ENCODE results near the gene SPINT2. TPM values are rescaled to one million over a fixed set of nuclear protein-coding genes. Genes with fewer than 3 reads are reported as not detected.

The SPINT2 gene
- total and polyA plus RNA-seq, 7 experiments from 2014 or later = 35.5 to 139 (median 40.9) TPM

- no peak for ATAC-seq
- CTCF ChIA-PET = no interaction called here
Measured at GRCh38 chr19:38329651-38330050, 65.3 kb downstream of the SPINT2 start.

GRCh38 chr19:38331728-38332127, 67.4 kb downstream of the SPINT2 start:
- POLR2A ChIA-PET = interaction anchor here (1.0 kb wide), 1 partner anchor 429 kb away, joined by 3 read pairs; no protein-coding TSS in a partner anchor

More at GRCh38 chr19:38329651-38330050, 65.3 kb downstream of the SPINT2 start:
- Mint-ChIP-seq H3K36me3 (peaks cover 10 to 27% (median 18%) of the 10 kb centered on the region in 5 donors), H3K9me3 (no peaks in the 10 kb centered on the region), H3K4me1 (peaks cover 0 to 6% (median 0%) of the 10 kb centered on the region in 7 donors), H3K27ac (peak overlapping the region in 1 of 9 donors; percentile 41), H3K27me3 (no peaks in the 10 kb centered on the region), H3K4me3 (no peak overlapping the region)
- no peak overlapping the region for H3K4me3 ChIP-seq (ENCODE audit: low read length)
- POLR2A ChIA-PET = no interaction called here
- H3K4me1 ChIP-seq (ENCODE audit: control insufficient read depth in 2 of 2, insufficient read depth in 2 of 2, low read length in 2 of 2) = no peaks in the 10 kb centered on the region
- peaks cover 4 to 34% (median 4%) of the 10 kb centered on the region in 3 experiments for H3K36me3 ChIP-seq (ENCODE audit: control insufficient read depth in 2 of 3, insufficient read depth in 3 of 3, low read length in 3 of 3)
- H3K27ac ChIP-seq (ENCODE audit: low read depth, low read length) = no peak overlapping the region
- no peaks in the 10 kb centered on the region for H3K9me3 ChIP-seq (ENCODE audit: control insufficient read depth in 2 of 3, low read length in 3 of 3)
- H3K27me3 ChIP-seq (ENCODE audit: control insufficient read depth in 2 of 2, insufficient read depth in 2 of 2, low read length in 2 of 2) = no peaks in the 10 kb centered on the region
- no peak for DNase-seq
- intact Hi-C loops (cut with micrococcal nuclease) = loop anchor here in 1 of 2 donors (10.0 kb wide), 1 partner anchor 1475 kb away; the partner anchor contains the start of gene ZNF345

GRCh38 chr19:38333245-38333644, 68.9 kb downstream of the SPINT2 start:
- ChIA-PET CTCF (interaction anchor here (3.0 kb wide), 1 partner anchor 89 kb away, joined by 15 read pairs; no protein-coding TSS in a partner anchor), POLR2A (no interaction called here)
- no peaks in the 10 kb centered on the region for H3K27me3 ChIP-seq (ENCODE audit: control insufficient read depth in 2 of 2, insufficient read depth in 2 of 2, low read length in 2 of 2)
- H3K9me3 ChIP-seq (ENCODE audit: control insufficient read depth in 2 of 3, low read length in 3 of 3) = no peaks in the 10 kb centered on the region
- Mint-ChIP-seq H3K27me3 (no peaks in the 10 kb centered on the region), H3K36me3 (peaks cover 0 to 11% (median 5%) of the 10 kb centered on the region in 5 donors), H3K4me1 (peaks cover 6 to 17% (median 9%) of the 10 kb centered on the region in 7 donors), H3K9me3 (no peaks in the 10 kb centered on the region), H3K4me3 (no peak overlapping the region), H3K27ac (no peak overlapping the region)
- ATAC-seq = no peak
- intact Hi-C loops (cut with micrococcal nuclease) = loop anchor here in 1 of 2 donors (10.0 kb wide), 1 partner anchor 1478 kb away; the partner anchor contains the start of gene ZNF345
- H3K36me3 ChIP-seq (ENCODE audit: control insufficient read depth in 2 of 3, insufficient read depth in 3 of 3, low read length in 3 of 3) = peaks cover 0 to 4% (median 0%) of the 10 kb centered on the region in 3 experiments
- H3K27ac ChIP-seq (ENCODE audit: low read depth, low read length) = no peak overlapping the region
- no peak for DNase-seq
- no peak overlapping the region for H3K4me3 ChIP-seq (ENCODE audit: low read length)
- peaks cover 3 to 5% of the 10 kb centered on the region in 2 donors for H3K4me1 ChIP-seq (ENCODE audit: control insufficient read depth in 2 of 2, insufficient read depth in 2 of 2, low read length in 2 of 2)

More at GRCh38 chr19:38331728-38332127, 67.4 kb downstream of the SPINT2 start:
- no peak overlapping the region for H3K4me3 ChIP-seq (ENCODE audit: low read length)
- Mint-ChIP-seq H3K27ac (no peak overlapping the region), H3K9me3 (no peaks in the 10 kb centered on the region), H3K4me3 (no peak overlapping the region), H3K27me3 (no peaks in the 10 kb centered on the region), H3K36me3 (peaks cover 5 to 17% (median 13%) of the 10 kb centered on the region in 5 donors), H3K4me1 (peaks cover 2 to 10% (median 6%) of the 10 kb centered on the region in 7 donors)
- CTCF ChIA-PET = interaction anchor here (0.6 to 3.0 kb wide), 2 partner anchors 71 to 87 kb away, joined by 3 to 15 read pairs; no protein-coding TSS in a partner anchor
- intact Hi-C loops (cut with micrococcal nuclease) = loop anchor here in 1 of 2 donors (10.0 kb wide), 1 partner anchor 1477 kb away; the partner anchor contains the start of gene ZNF345
- H3K27ac ChIP-seq (ENCODE audit: low read depth, low read length) = no peak overlapping the region
- no peaks in the 10 kb centered on the region for H3K9me3 ChIP-seq (ENCODE audit: control insufficient read depth in 2 of 3, low read length in 3 of 3)
- H3K4me1 ChIP-seq (ENCODE audit: control insufficient read depth in 2 of 2, insufficient read depth in 2 of 2, low read length in 2 of 2) = no peaks in the 10 kb centered on the region
- ATAC-seq = no peak
- no peak for DNase-seq
- H3K27me3 ChIP-seq (ENCODE audit: control insufficient read depth in 2 of 2, insufficient read depth in 2 of 2, low read length in 2 of 2) = no peaks in the 10 kb centered on the region
- H3K36me3 ChIP-seq (ENCODE audit: control insufficient read depth in 2 of 3, insufficient read depth in 3 of 3, low read length in 3 of 3) = peaks cover 4 to 19% (median 4%) of the 10 kb centered on the region in 3 experiments

GRCh38 chr19:38335949-38336637, 71.7 kb downstream of the SPINT2 start:
- H3K4me3 ChIP-seq (ENCODE audit: low read length) = peak overlapping the region; percentile 92
- H3K4me1 ChIP-seq (ENCODE audit: control insufficient read depth in 2 of 2, insufficient read depth in 2 of 2, low read length in 2 of 2) = peaks cover 3 to 5% of the 10 kb centered on the region in 2 donors
- no peaks in the 10 kb centered on the region for H3K36me3 ChIP-seq (ENCODE audit: control insufficient read depth in 2 of 3, insufficient read depth in 3 of 3, low read length in 3 of 3)
- no peaks in the 10 kb centered on the region for H3K27me3 ChIP-seq (ENCODE audit: control insufficient read depth in 2 of 2, insufficient read depth in 2 of 2, low read length in 2 of 2)
- POLR2A ChIA-PET = interaction anchor here (1.2 to 2.2 kb wide), 4 partner anchors 18 to 429 kb away, joined by 3 to 24 read pairs (median 8); partner anchors contain the start of genes FAM98C, PSMD8 and SIPA1L3
- Mint-ChIP-seq H3K36me3 (peaks cover 0 to 2% (median 0%) of the 10 kb centered on the region in 5 donors), H3K4me3 (peak overlapping the region; percentile 92 to 100 (median 96)), H3K4me1 (peaks cover 16 to 28% (median 17%) of the 10 kb centered on the region in 7 donors), H3K27ac (peak overlapping the region; percentile 91 to 100 (median 97)), H3K27me3 (no peaks in the 10 kb centered on the region), H3K9me3 (no peaks in the 10 kb centered on the region)
- peak overlapping the region; percentile 86 for H3K27ac ChIP-seq (ENCODE audit: low read depth, low read length)
- intact Hi-C loops (cut with micrococcal nuclease) = loop anchor here (1.0 to 10.0 kb wide), 22 partner anchors 20 to 1481 kb away; partner anchors contain the start of genes EIF3K (in 2 of the 2), PSMD8 (in 2 of the 2), SIPA1L3 (in 2 of the 2) and SPINT2 (in 2 of the 2)
- DNase-seq (peak; percentile 86 to 94 (median 93)), ATAC-seq (peak; percentile 77)
- CTCF ChIA-PET = interaction anchor here (0.6 to 2.1 kb wide), 7 partner anchors 18 to 429 kb away, joined by 3 to 12 read pairs (median 3); partner anchors contain the start of genes FAM98C, PSMD8, SIPA1L3 and WDR87
- H3K9me3 ChIP-seq (ENCODE audit: control insufficient read depth in 2 of 3, low read length in 3 of 3) = no peaks in the 10 kb centered on the region

GRCh38 chr19:38336638-38337359, 72.4 kb downstream of the SPINT2 start:
- peak overlapping the region; percentile 91 to 100 (median 97) for H3K27ac Mint-ChIP-seq
- H3K27ac ChIP-seq (ENCODE audit: low read depth, low read length) = peak overlapping the region; percentile 86
- H3K4me3 ChIP-seq (ENCODE audit: low read length) = peak overlapping the region; percentile 92
- POLR2A ChIA-PET = interaction anchor here (0.9 to 2.2 kb wide), 6 partner anchors 19 to 430 kb away, joined by 3 to 24 read pairs (median 4); partner anchors contain the start of genes FAM98C, PSMD8 and SIPA1L3
- ATAC-seq (peak; percentile 81), DNase-seq (peak; percentile 83 to 95 (median 93))
- no peaks in the 10 kb centered on the region for H3K9me3 ChIP-seq (ENCODE audit: control insufficient read depth in 2 of 3, low read length in 3 of 3)
- H3K27me3 Mint-ChIP-seq = no peaks in the 10 kb centered on the region
- H3K4me3 Mint-ChIP-seq = peak overlapping the region; percentile 92 to 100 (median 96)
- no peaks in the 10 kb centered on the region for H3K36me3 Mint-ChIP-seq
- H3K9me3 Mint-ChIP-seq = no peaks in the 10 kb centered on the region
- H3K4me1 ChIP-seq (ENCODE audit: control insufficient read depth in 2 of 2, insufficient read depth in 2 of 2, low read length in 2 of 2) = peaks cover 3 to 5% of the 10 kb centered on the region in 2 donors
- CTCF ChIA-PET = interaction anchor here (2.1 kb wide), 1 partner anchor 37 kb away, joined by 12 read pairs; the partner anchor contains the start of gene PSMD8
- H3K4me1 Mint-ChIP-seq = peaks cover 16 to 28% (median 17%) of the 10 kb centered on the region in 7 donors
- H3K27me3 ChIP-seq (ENCODE audit: control insufficient read depth in 2 of 2, insufficient read depth in 2 of 2, low read length in 2 of 2) = no peaks in the 10 kb centered on the region
- no peaks in the 10 kb centered on the region for H3K36me3 ChIP-seq (ENCODE audit: control insufficient read depth in 2 of 3, insufficient read depth in 3 of 3, low read length in 3 of 3)
- intact Hi-C loops (cut with micrococcal nuclease) = loop anchor here (1.0 to 10.0 kb wide), 15 partner anchors 16 to 1482 kb away; partner anchors contain the start of genes EIF3K (in 2 of the 2), PSMD8 (in 2 of the 2), ACTN4 (in 1 of the 2) and GGN (in 1 of the 2)

- CTCF ChIA-PET = no interaction called here
Measured at GRCh38 chr19:38337360-38337653, 72.9 kb downstream of the SPINT2 start.

More at GRCh38 chr19:38337360-38337653, 72.9 kb downstream of the SPINT2 start:
- ATAC-seq (no peak), DNase-seq (no peak)
- H3K27me3 ChIP-seq (ENCODE audit: control insufficient read depth in 2 of 2, insufficient read depth in 2 of 2, low read length in 2 of 2) = no peaks in the 10 kb centered on the region
- H3K4me3 Mint-ChIP-seq = peak overlapping the region; percentile 92 to 100 (median 96)
- peak overlapping the region; percentile 91 to 100 (median 97) for H3K27ac Mint-ChIP-seq
- peak overlapping the region; percentile 92 for H3K4me3 ChIP-seq (ENCODE audit: low read length)
- POLR2A ChIA-PET = interaction anchor here (0.9 to 2.2 kb wide), 4 partner anchors 21 to 430 kb away, joined by 3 to 24 read pairs (median 8); partner anchors contain the start of genes FAM98C, PSMD8 and SIPA1L3
- no peaks in the 10 kb centered on the region for H3K9me3 ChIP-seq (ENCODE audit: control insufficient read depth in 2 of 3, low read length in 3 of 3)
- no peaks in the 10 kb centered on the region for H3K27me3 Mint-ChIP-seq
- intact Hi-C loops (cut with micrococcal nuclease) = loop anchor here (1.0 to 10.0 kb wide), 7 partner anchors 17 to 1483 kb away; partner anchors contain the start of genes ZNF345 (in 1 of the 2) and ZNF570 (in 1 of the 2)
- H3K36me3 Mint-ChIP-seq = no peaks in the 10 kb centered on the region
- H3K36me3 ChIP-seq (ENCODE audit: control insufficient read depth in 2 of 3, insufficient read depth in 3 of 3, low read length in 3 of 3) = no peaks in the 10 kb centered on the region
- peaks cover 16 to 28% (median 17%) of the 10 kb centered on the region in 7 donors for H3K4me1 Mint-ChIP-seq
- H3K4me1 ChIP-seq (ENCODE audit: control insufficient read depth in 2 of 2, insufficient read depth in 2 of 2, low read length in 2 of 2) = peaks cover 3 to 5% of the 10 kb centered on the region in 2 donors
- no peaks in the 10 kb centered on the region for H3K9me3 Mint-ChIP-seq
- peak overlapping the region; percentile 86 for H3K27ac ChIP-seq (ENCODE audit: low read depth, low read length)
